NCI-H1436 treated with DMSO at 0.1 percent for 48 hours (cell line): Measurements from ENCODE around the gene POLR1H.
A peak's percentile ranks its signal among the peaks of the same experiment; 100 is the strongest.
"Not testable (repeated sequence)": the region's sequence is repeated elsewhere in the genome, so short reads cannot be mapped to it uniquely, and the experiment has no call there.

Experiments used
- DNase-seq: peaks from one replicate; lab custom pipeline; 2025; lab: John Stamatoyannopoulos, UW

POLR1H gene

GRCh38 chr6:30061092-30061857, at the start of gene POLR1H:
Gene POLR1H, plus strand, starts transcription at chr6:30061265. Its CDS starts 260 bp downstream, at chr6:30061525.
- peak; percentile 79 for DNase-seq

GRCh38 chr6:30013291-30013922, 47.7 kb upstream of the POLR1H start:
- no peak for DNase-seq

- DNase-seq, result no peak
Observed at GRCh38 chr6:30019819-30020218, 41.2 kb upstream of the POLR1H start.

GRCh38 chr6:30020626-30021025, 40.4 kb upstream of the POLR1H start:
- no peak for DNase-seq

GRCh38 chr6:30022189-30022588, 38.9 kb upstream of the POLR1H start:
- DNase-seq, result no peak

- not testable (repeated sequence) for DNase-seq
Observed at GRCh38 chr6:30022712-30023111, 38.4 kb upstream of the POLR1H start.

- no peak for DNase-seq
Observed at GRCh38 chr6:30025186-30025585, 35.9 kb upstream of the POLR1H start.

- no peak for DNase-seq
Observed at GRCh38 chr6:30029588-30029987, 31.5 kb upstream of the POLR1H start.

GRCh38 chr6:30031381-30031780, 29.7 kb upstream of the POLR1H start:
- DNase-seq, result no peak

- DNase-seq, result not testable (repeated sequence)
Observed at GRCh38 chr6:30033440-30033839, 27.6 kb upstream of the POLR1H start.

GRCh38 chr6:30035784-30036183, 25.3 kb upstream of the POLR1H start:
- DNase-seq, result no peak

GRCh38 chr6:30037182-30037788, 23.8 kb upstream of the POLR1H start:
- no peak for DNase-seq

GRCh38 chr6:30041221-30041620, 19.8 kb upstream of the POLR1H start:
- DNase-seq, result no peak

- no peak for DNase-seq
Observed at GRCh38 chr6:30041821-30042220, 19.2 kb upstream of the POLR1H start.

GRCh38 chr6:30042476-30042875, 18.6 kb upstream of the POLR1H start:
- no peak for DNase-seq

GRCh38 chr6:30042914-30043313, 18.2 kb upstream of the POLR1H start:
- no peak for DNase-seq

- no peak for DNase-seq
Observed at GRCh38 chr6:30043744-30044143, 17.3 kb upstream of the POLR1H start.

GRCh38 chr6:30044630-30045029, 16.4 kb upstream of the POLR1H start:
- DNase-seq, result no peak

GRCh38 chr6:30047220-30047619, 13.8 kb upstream of the POLR1H start:
- DNase-seq, result no peak

GRCh38 chr6:30053682-30054081, 7.4 kb upstream of the POLR1H start:
- no peak for DNase-seq

GRCh38 chr6:30055513-30055912, 5.6 kb upstream of the POLR1H start:
- DNase-seq, result no peak

- DNase-seq, result no peak
Observed at GRCh38 chr6:30060606-30061091, 416 bp upstream of the POLR1H start.

- no peak for DNase-seq
Observed at GRCh38 chr6:30061858-30062458, 893 bp downstream of the POLR1H start.
